OCI-LY1 (cell line): ENCODE data around the gene RSF1.
"Not testable (repeated sequence)": the region's sequence is repeated elsewhere in the genome, so short reads cannot be mapped to it uniquely, and the experiment has no call there.

ENCODE experiments used
- H2AFZ ChIP-seq: fragments of 200-600 bp; sonication (generic), shearing (Covaris generic); 2 replicates; pipeline ENCODE4 v1.6.0; 2014; ENCODE audit warnings: antibody characterized with exemption, mild to moderate bottlenecking, low read length
- H3F3A ChIP-seq: fragments of 200-600 bp; sonication (generic), shearing (Covaris generic); 2 replicates; pipeline ENCODE4 v1.6.0; 2014; ENCODE audit warnings: mild to moderate bottlenecking, antibody characterized with exemption, low read length, moderate library complexity; ENCODE audit not compliant: insufficient read depth
- H3K27ac ChIP-seq: fragments of 200-600 bp; sonication (generic); 2 replicates; pipeline ENCODE4 v1.5.1; 2014; ENCODE audit warnings: low read length, mixed run types, mild to moderate bottlenecking, low read depth; ENCODE audit not compliant: poor library complexity, severe bottlenecking
- H3K27me3 ChIP-seq: fragments of 200-600 bp; sonication (generic); 2 replicates; pipeline ENCODE4 v1.6.0; 2014; ENCODE audit warnings: antibody characterized with exemption, mild to moderate bottlenecking, low read length, moderate library complexity; ENCODE audit not compliant: insufficient read depth
- H3K36me3 ChIP-seq: fragments of 200-600 bp; sonication (generic); 2 replicates; pipeline ENCODE4 v1.6.1; 2014; ENCODE audit warnings: mild to moderate bottlenecking, antibody characterized with exemption, low read length, moderate library complexity, mixed read lengths; ENCODE audit not compliant: insufficient read depth
- H3K4me1 ChIP-seq: fragments of 200-600 bp; sonication (generic); 2 replicates; pipeline ENCODE4 v1.5.1; 2014; ENCODE audit warnings: mild to moderate bottlenecking, low read length, moderate library complexity; ENCODE audit not compliant: insufficient read depth, severe bottlenecking
- H3K4me2 ChIP-seq: fragments of 200-600 bp; sonication (generic), shearing (Covaris generic); 2 replicates; pipeline ENCODE4 v1.6.1; 2014; ENCODE audit warnings: low read length
- H3K4me3 ChIP-seq: fragments of 200-600 bp; sonication (generic); 2 replicates; pipeline ENCODE4 v1.5.1; 2014; ENCODE audit warnings: low read length, low read depth, mild to moderate bottlenecking, mixed read lengths; ENCODE audit not compliant: poor library complexity, severe bottlenecking
- H3K79me2 ChIP-seq: fragments of 200-600 bp; shearing (Covaris generic); 2 replicates; pipeline ENCODE4 v1.6.1; 2016; ENCODE audit warnings: mixed run types, low read length, mixed read lengths; ENCODE audit not compliant: insufficient read depth
- H3K9ac ChIP-seq: fragments of 200-600 bp; sonication (generic), shearing (Covaris generic); 2 replicates; pipeline ENCODE4 v1.6.1; 2014; ENCODE audit warnings: mild to moderate bottlenecking, low read length, mixed read lengths
- H3K9me2 ChIP-seq: fragments of 200-600 bp; sonication (generic), shearing (Covaris generic); 2 replicates; pipeline ENCODE4 v1.6.1; 2014; ENCODE audit warnings: low read depth, mild to moderate bottlenecking, low read length, mixed read lengths
- H3K9me3 ChIP-seq: fragments of 200-600 bp; shearing (Covaris generic); 2 replicates; pipeline ENCODE4 v1.6.1; 2014; ENCODE audit warnings: low read length, mixed read lengths
- H4K20me1 ChIP-seq: fragments of 200-600 bp; sonication (generic), shearing (Covaris generic); 2 replicates; pipeline ENCODE4 v1.6.0; 2016; ENCODE audit warnings: mild to moderate bottlenecking, low read length; ENCODE audit not compliant: insufficient read depth
- EZH2 ChIP-seq: fragments of 200-600 bp; sonication (generic), shearing (Covaris generic); IDR thresholded peaks from 2 replicates; pipeline ENCODE4 v1.8.0; 2017; ENCODE audit warnings: borderline replicate concordance, mixed run types, mild to moderate bottlenecking, antibody characterized with exemption, low read length, moderate library complexity, mixed read lengths
- TF ChIP-seq, protein P1 (sequence below): fragments of 200-600 bp; sonication (generic), shearing (Covaris generic); IDR thresholded peaks from 2 replicates; pipeline ENCODE4 v1.5.1; 2017; ENCODE audit warnings: mild to moderate bottlenecking, antibody characterized with exemption, low read length, moderate library complexity, mixed read lengths

RSF1 gene

DNA sequence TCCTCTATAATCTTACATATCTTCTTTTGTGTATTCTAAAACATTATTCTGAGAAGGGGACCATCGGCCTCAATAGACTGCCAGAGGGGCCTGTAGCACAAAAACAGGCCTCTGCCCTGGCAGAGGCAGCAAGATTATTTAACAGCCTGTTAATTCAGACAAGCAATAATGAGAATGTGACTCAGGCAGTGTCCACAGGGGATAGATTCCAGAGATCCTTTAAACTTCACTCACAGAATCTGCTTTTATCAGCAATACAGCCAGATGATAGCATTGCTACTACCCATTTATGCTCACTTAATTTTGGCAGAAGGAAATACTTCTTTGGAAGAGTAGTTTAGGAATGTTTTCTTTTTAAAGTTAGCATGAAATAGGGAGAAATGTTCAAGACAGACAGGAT is 45.3 kb upstream of the RSF1 start:
- H3K27ac ChIP-seq = no peak overlapping the region
- no peaks in the 10 kb centered on the region for H3K79me2 ChIP-seq
- no peak overlapping the region for H3K4me2 ChIP-seq
- H3K9ac ChIP-seq = no peak overlapping the region
- TF ChIP-seq EZH2 = no peak
- TF ChIP-seq, protein P1, sequence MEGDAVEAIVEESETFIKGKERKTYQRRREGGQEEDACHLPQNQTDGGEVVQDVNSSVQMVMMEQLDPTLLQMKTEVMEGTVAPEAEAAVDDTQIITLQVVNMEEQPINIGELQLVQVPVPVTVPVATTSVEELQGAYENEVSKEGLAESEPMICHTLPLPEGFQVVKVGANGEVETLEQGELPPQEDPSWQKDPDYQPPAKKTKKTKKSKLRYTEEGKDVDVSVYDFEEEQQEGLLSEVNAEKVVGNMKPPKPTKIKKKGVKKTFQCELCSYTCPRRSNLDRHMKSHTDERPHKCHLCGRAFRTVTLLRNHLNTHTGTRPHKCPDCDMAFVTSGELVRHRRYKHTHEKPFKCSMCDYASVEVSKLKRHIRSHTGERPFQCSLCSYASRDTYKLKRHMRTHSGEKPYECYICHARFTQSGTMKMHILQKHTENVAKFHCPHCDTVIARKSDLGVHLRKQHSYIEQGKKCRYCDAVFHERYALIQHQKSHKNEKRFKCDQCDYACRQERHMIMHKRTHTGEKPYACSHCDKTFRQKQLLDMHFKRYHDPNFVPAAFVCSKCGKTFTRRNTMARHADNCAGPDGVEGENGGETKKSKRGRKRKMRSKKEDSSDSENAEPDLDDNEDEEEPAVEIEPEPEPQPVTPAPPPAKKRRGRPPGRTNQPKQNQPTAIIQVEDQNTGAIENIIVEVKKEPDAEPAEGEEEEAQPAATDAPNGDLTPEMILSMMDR = no peak
- no peaks in the 10 kb centered on the region for H3K36me3 ChIP-seq
- H3K9me3 ChIP-seq = no peaks in the 10 kb centered on the region
- H3K9me2 ChIP-seq = no peaks in the 10 kb centered on the region
- H3K4me3 ChIP-seq = no peak overlapping the region
- H3K27me3 ChIP-seq = no peaks in the 10 kb centered on the region
- no peak overlapping the region for H2AFZ ChIP-seq
- H4K20me1 ChIP-seq = no peaks in the 10 kb centered on the region
- no peaks in the 10 kb centered on the region for H3K4me1 ChIP-seq
- H3F3A ChIP-seq = no peaks in the 10 kb centered on the region

- H3K79me2 ChIP-seq, H4K20me1 ChIP-seq, H3K27ac ChIP-seq, H3K36me3 ChIP-seq, H2AFZ ChIP-seq, H3K4me1 ChIP-seq, H3K9me2 ChIP-seq, H3K27me3 ChIP-seq, H3F3A ChIP-seq, H3K4me3 ChIP-seq, H3K4me2 ChIP-seq, H3K9ac ChIP-seq, H3K9me3 ChIP-seq: not testable (repeated sequence)
Measured at GRCh38 chr11:77861444-77861843, 40.9 kb upstream of the RSF1 start.

- H3K4me2 ChIP-seq, H3K79me2 ChIP-seq, H3F3A ChIP-seq, H3K27me3 ChIP-seq, H3K4me3 ChIP-seq, H3K9ac ChIP-seq, H3K9me3 ChIP-seq, H4K20me1 ChIP-seq, H2AFZ ChIP-seq, H3K36me3 ChIP-seq, H3K4me1 ChIP-seq, H3K9me2 ChIP-seq, H3K27ac ChIP-seq: not testable (repeated sequence)
Measured at GRCh38 chr11:77857906-77858457, 37.5 kb upstream of the RSF1 start.

- no peak overlapping the region for H3K4me2 ChIP-seq
- H3K36me3 ChIP-seq = no peaks in the 10 kb centered on the region; the same call in 1 of the 2 replicates
- H3K9me2 ChIP-seq = no peaks in the 10 kb centered on the region
- H3K4me1 ChIP-seq = no peaks in the 10 kb centered on the region
- TF ChIP-seq EZH2 = no peak
- TF ChIP-seq, protein P1 = no peak
- no peaks in the 10 kb centered on the region for H3K79me2 ChIP-seq
- no peak overlapping the region for H3K9ac ChIP-seq
- no peak overlapping the region for H3K4me3 ChIP-seq
- H3F3A ChIP-seq = no peaks in the 10 kb centered on the region
- no peak overlapping the region for H2AFZ ChIP-seq
- H3K27me3 ChIP-seq = no peaks in the 10 kb centered on the region
- H3K9me3 ChIP-seq = peaks cover 11% of the 10 kb centered on the region
- H3K27ac ChIP-seq = no peak overlapping the region
- H4K20me1 ChIP-seq = no peaks in the 10 kb centered on the region
Measured at GRCh38 chr11:77854838-77855237, 34.3 kb upstream of the RSF1 start.
